HepG2 (cell line): Measurements from ENCODE around the gene ADGRG1. TPM values are rescaled to one million over a fixed set of nuclear protein-coding genes. Genes with fewer than 3 reads are reported as not detected.

Experiments
- ELF3 ChIP-seq: IDR thresholded peaks from 2 replicates; pipeline ENCODE4 v1.6.1; 2016; ENCODE audit warnings: missing genetic modification reagents, missing compliant biosample characterization
- JDP2 ChIP-seq: sonication (generic); formaldehyde crosslinking; IDR thresholded peaks from 2 replicates; pipeline ENCODE4 v1.8.1; 2022; ENCODE audit warnings: missing genetic modification reagents, borderline replicate concordance
- PCBP1 ChIP-seq: fragments of 200-400 bp; formaldehyde crosslinking; IDR thresholded peaks from 2 replicates; pipeline ENCODE4 v1.6.1; 2017; ENCODE audit warnings: mild to moderate bottlenecking, low read depth, low read length, borderline replicate concordance
- PRPF4 ChIP-seq: fragments of 200-400 bp; formaldehyde crosslinking; IDR thresholded peaks from 2 replicates; pipeline ENCODE4 v1.6.1; 2016; ENCODE audit warnings: low read length, low read depth; ENCODE audit not compliant: poor library complexity, severe bottlenecking
- SP1 ChIP-seq, 2 experiments: fragments of 450-650 bp in 1 of 2; sonication (generic) in 1 of 2; formaldehyde crosslinking in 1 of 2; IDR thresholded peaks; 2 replicates each; pipeline versions ENCODE4 v1.4.0 to v1.6.1; 2016 to 2020; ENCODE audit warnings: missing genetic modification reagents in 1 of 2
- SYNCRIP ChIP-seq: fragments of 200-400 bp; formaldehyde crosslinking; IDR thresholded peaks from 2 replicates; pipeline ENCODE4 v1.6.1; 2018; ENCODE audit warnings: mild to moderate bottlenecking, low read depth, low read length; ENCODE audit not compliant: insufficient read depth
- TBX3 ChIP-seq: fragments of 450-650 bp; IDR thresholded peaks from 2 replicates; pipeline ENCODE4 v1.6.1; 2017; ENCODE audit warnings: antibody characterized with exemption, mild to moderate bottlenecking, inconsistent platforms, borderline replicate concordance
- TCF12 ChIP-seq, 2 experiments: fragments of 450-650 bp in 1 of 2; sonication (generic) in 1 of 2; formaldehyde crosslinking in 1 of 2; IDR thresholded peaks; 2 replicates each; pipeline versions ENCODE4 v1.6.1 to v1.8.0; 2017 to 2022; ENCODE audit warnings: antibody characterized with exemption in 1 of 2, mild to moderate bottlenecking in 1 of 2, missing genetic modification reagents in 1 of 2, moderate library complexity in 1 of 2
- ZBTB8A ChIP-seq: sonication (generic); formaldehyde crosslinking; IDR thresholded peaks from 2 replicates; pipeline ENCODE4 v1.4.0; 2020; ENCODE audit warnings: mild to moderate bottlenecking, low read depth, missing genetic modification reagents, borderline replicate concordance
- ZMYM4 ChIP-seq: sonication (generic); formaldehyde crosslinking; IDR thresholded peaks from 2 replicates; pipeline ENCODE4 v1.8.1; 2023; ENCODE audit warnings: mild to moderate bottlenecking, missing genetic modification reagents
- ZNF333 ChIP-seq: sonication (generic); formaldehyde crosslinking; IDR thresholded peaks from 2 replicates; pipeline ENCODE4 v1.4.0; 2020; ENCODE audit warnings: mild to moderate bottlenecking, missing genetic modification reagents, borderline replicate concordance
- ZNF33B ChIP-seq: sonication (generic); formaldehyde crosslinking; IDR thresholded peaks from 2 replicates; pipeline ENCODE4 v1.5.1; 2020; ENCODE audit warnings: mild to moderate bottlenecking, missing genetic modification reagents
- ZNF431 ChIP-seq: sonication (generic); formaldehyde crosslinking; IDR thresholded peaks from 2 replicates; pipeline ENCODE4 v1.9.0; 2022; ENCODE audit warnings: missing genetic modification reagents, low read depth, mild to moderate bottlenecking, borderline replicate concordance
- ZNF44 ChIP-seq: sonication (generic); formaldehyde crosslinking; IDR thresholded peaks from 2 replicates; pipeline ENCODE4 v1.5.1; 2020; ENCODE audit warnings: mild to moderate bottlenecking, missing genetic modification reagents
- ZNF737 ChIP-seq: sonication (generic); formaldehyde crosslinking; IDR thresholded peaks from 2 replicates; pipeline ENCODE4 v1.5.0; 2020; ENCODE audit warnings: missing genetic modification reagents, mild to moderate bottlenecking, borderline replicate concordance
- ZNF781 ChIP-seq: sonication (generic); formaldehyde crosslinking; IDR thresholded peaks from 2 replicates; pipeline ENCODE4 v1.5.1; 2020; ENCODE audit warnings: borderline replicate concordance, mild to moderate bottlenecking, missing genetic modification reagents; ENCODE audit errors: not compliant biosample characterization
- polyA plus RNA-seq, 8 experiments: library from polyadenylated mRNA; depleted of rRNA in 3 of 8; stranded (reverse) in 7 of 8; unstranded in 1 of 8; fragments of >200 nt; fragmentation: Illumina TruSeq in 4 of 8; extraction: Trizol in 4 of 8; gene quantifications; 2 replicates each; pipeline versions ENCODE4 v1.2.1 to v1.2.3, GENCODE V29; 2011 to 2016; ENCODE audit warnings: low read depth in 4 of 8, missing spikeins in 1 of 8, mixed read lengths in 1 of 8; ENCODE audit not compliant: insufficient read depth in 1 of 8
- total RNA-seq, 5 experiments: library from RNA; depleted of rRNA; stranded (reverse); fragments of >200 nt; fragmentation: Illumina TruSeq; extraction: Trizol; gene quantifications; 2 replicates each; pipeline ENCODE4 v1.2.3, GENCODE V29; 2016; ENCODE audit warnings: low read depth in 1 of 5
- TF ChIP-seq, protein P1 (sequence below): IDR thresholded peaks from 2 replicates; pipeline ENCODE4 v1.6.1; 2016; ENCODE audit warnings: mild to moderate bottlenecking
- TF ChIP-seq, protein P2 (sequence below): sonication (generic); formaldehyde crosslinking; IDR thresholded peaks from 2 replicates; pipeline ENCODE4 v1.4.0; 2020; ENCODE audit warnings: missing genetic modification reagents, borderline replicate concordance
- TF ChIP-seq, protein P3 (sequence below): sonication (generic); formaldehyde crosslinking; IDR thresholded peaks from 2 replicates; pipeline ENCODE4 v1.9.0; 2021; ENCODE audit warnings: missing genetic modification reagents, mild to moderate bottlenecking, borderline replicate concordance

Gene ADGRG1
- total and polyA plus RNA-seq, 2 of the 13 experiments (the other 11 are each of a cell fraction or from before 2014, with no cell fraction given) = 2.7 to 5.9 TPM

DNA sequence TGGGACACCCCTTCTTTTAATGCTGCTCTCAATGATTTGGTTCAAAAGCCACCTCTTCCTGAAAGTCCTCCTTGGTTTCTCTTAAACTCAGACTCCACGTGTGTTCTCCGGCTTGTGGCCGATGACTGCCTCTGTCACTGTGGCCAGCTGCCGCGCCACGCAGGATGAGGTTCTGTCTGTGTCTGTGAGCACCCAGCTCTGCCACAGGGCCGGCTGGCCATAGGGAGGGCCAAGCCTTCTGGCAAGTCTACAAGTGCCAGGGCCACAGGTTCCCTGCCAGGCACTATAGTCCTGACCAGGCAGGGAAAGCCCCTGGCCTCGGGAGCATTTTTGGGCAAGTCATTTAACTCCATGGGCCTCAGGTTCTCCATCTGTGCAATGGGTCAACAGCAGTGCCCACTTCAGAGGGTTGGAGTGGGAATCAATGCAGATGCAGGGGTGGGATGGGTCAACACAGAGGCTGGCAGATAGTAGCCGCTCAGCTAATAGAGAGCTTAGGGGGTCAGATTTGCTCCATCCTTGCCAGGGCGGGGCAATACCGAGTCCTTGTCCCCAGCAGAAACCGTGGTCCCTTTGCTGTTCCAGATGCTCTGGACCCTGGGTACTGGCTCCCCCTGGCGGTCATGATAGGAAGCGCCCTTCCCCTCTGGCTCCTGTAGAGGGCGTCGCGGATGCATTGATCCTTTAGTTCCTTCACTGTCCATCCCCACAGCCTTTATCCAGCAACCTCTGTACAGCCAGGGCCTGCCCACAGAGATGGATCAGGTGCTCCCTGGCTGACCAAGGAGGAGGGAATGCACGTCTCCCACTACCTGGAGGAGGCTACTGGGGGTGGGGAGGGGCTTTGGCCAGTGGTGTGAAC, 20.4 kb downstream of the ADGRG1 start (continued):
- TF ChIP-seq ELF3 (CRISPR knock-in tag) (peak; percentile 87), ZMYM4 (CRISPR knock-in tag) (0 out of 2 replicates have a peak, but pooled peaks have one; percentile 29), SP1 (IDR thresholded peaks at IDR 0.05) (no peak), SP1 (CRISPR knock-in tag; IDR thresholded peaks at IDR 0.05) (peak; percentile 54), JDP2 (no peak), ZBTB8A (CRISPR knock-in tag) (no peak), PCBP1 (no peak), ZNF333 (CRISPR knock-in tag) (peak; percentile 47; the same call in 1 of the 2 replicates), ZNF737 (CRISPR knock-in tag) (no peak), SYNCRIP (no peak), TBX3 (no peak), ZNF44 (CRISPR knock-in tag) (no peak), ZNF431 (CRISPR knock-in tag) (peak; percentile 70; the same call in 1 of the 2 replicates), ZNF781 (CRISPR knock-in tag) (no peak), TCF12 (IDR thresholded peaks at IDR 0.05) (no peak), TCF12 (CRISPR knock-in tag; IDR thresholded peaks at IDR 0.05) (no peak), PRPF4 (no peak), ZNF33B (CRISPR knock-in tag) (peak; percentile 59; the same call in 1 of the 2 replicates)
- TF ChIP-seq, protein P1, sequence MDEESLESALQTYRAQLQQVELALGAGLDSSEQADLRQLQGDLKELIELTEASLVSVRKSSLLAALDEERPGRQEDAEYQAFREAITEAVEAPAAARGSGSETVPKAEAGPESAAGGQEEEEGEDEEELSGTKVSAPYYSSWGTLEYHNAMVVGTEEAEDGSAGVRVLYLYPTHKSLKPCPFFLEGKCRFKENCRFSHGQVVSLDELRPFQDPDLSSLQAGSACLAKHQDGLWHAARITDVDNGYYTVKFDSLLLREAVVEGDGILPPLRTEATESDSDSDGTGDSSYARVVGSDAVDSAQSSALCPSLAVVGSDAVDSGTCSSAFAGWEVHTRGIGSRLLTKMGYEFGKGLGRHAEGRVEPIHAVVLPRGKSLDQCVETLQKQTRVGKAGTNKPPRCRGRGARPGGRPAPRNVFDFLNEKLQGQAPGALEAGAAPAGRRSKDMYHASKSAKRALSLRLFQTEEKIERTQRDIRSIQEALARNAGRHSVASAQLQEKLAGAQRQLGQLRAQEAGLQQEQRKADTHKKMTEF (CRISPR knock-in tag) = peak; percentile 59; the same call in 1 of the 2 replicates
- TF ChIP-seq, protein P2, sequence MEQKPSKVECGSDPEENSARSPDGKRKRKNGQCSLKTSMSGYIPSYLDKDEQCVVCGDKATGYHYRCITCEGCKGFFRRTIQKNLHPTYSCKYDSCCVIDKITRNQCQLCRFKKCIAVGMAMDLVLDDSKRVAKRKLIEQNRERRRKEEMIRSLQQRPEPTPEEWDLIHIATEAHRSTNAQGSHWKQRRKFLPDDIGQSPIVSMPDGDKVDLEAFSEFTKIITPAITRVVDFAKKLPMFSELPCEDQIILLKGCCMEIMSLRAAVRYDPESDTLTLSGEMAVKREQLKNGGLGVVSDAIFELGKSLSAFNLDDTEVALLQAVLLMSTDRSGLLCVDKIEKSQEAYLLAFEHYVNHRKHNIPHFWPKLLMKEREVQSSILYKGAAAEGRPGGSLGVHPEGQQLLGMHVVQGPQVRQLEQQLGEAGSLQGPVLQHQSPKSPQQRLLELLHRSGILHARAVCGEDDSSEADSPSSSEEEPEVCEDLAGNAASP = peak; percentile 81; the same call in 1 of the 2 replicates
- TF ChIP-seq, protein P3, sequence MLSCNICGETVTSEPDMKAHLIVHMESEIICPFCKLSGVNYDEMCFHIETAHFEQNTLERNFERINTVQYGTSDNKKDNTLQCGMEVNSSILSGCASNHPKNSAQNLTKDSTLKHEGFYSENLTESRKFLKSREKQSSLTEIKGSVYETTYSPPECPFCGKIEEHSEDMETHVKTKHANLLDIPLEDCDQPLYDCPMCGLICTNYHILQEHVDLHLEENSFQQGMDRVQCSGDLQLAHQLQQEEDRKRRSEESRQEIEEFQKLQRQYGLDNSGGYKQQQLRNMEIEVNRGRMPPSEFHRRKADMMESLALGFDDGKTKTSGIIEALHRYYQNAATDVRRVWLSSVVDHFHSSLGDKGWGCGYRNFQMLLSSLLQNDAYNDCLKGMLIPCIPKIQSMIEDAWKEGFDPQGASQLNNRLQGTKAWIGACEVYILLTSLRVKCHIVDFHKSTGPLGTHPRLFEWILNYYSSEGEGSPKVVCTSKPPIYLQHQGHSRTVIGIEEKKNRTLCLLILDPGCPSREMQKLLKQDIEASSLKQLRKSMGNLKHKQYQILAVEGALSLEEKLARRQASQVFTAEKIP = no peak
